Renal pelvis (tissue), 4 donors: Measurements from ENCODE around the gene FAM219B. TPM values are rescaled to one million over a fixed set of nuclear protein-coding genes. Genes with fewer than 3 reads are reported as not detected.

Experiments
- DNase-seq: peaks from one replicate; pipeline ENCODE4 v3.0.0-alpha.2; 2013
- polyA plus RNA-seq, 3 donors: library from polyadenylated mRNA; unstranded; fragments of 120-200 nt; gene quantifications; one replicate each; pipeline ENCODE4 v1.2.1, GENCODE V29; 2013; ENCODE audit not compliant: insufficient read length in 3 of 3

FAM219B gene
- polyA plus RNA-seq, 3 donors, result 51.4 to 60.6 (median 60.2) TPM

GRCh38 chr15:74855857-74856256 is 50.8 kb downstream of the FAM219B start:
- DNase-seq, result no peak

GRCh38 chr15:74854453-74855022 is 52.1 kb downstream of the FAM219B start:
- DNase-seq, result no peak

- DNase-seq, result no peak
Observed at GRCh38 chr15:74851960-74852359, 54.7 kb downstream of the FAM219B start.

- DNase-seq, result no peak
Observed at GRCh38 chr15:74850393-74850792, 56.3 kb downstream of the FAM219B start.

Other genes with a start within 250 kb of the FAM219B start
- gene EDC3, start 210.8 kb downstream of the FAM219B start, polyA plus RNA-seq, result 10 to 100 TPM; 39.0 to 45.6 (median 39.2) TPM
- gene CYP1A1, start 181.3 kb downstream of the FAM219B start, polyA plus RNA-seq, result under 1 TPM in 1 of 3 donors, not detected in 2; 0.04 TPM
- gene CYP1A2, start 158.0 kb downstream of the FAM219B start, polyA plus RNA-seq, result under 1 TPM; 0.09 to 0.21 (median 0.16) TPM
- 10 to 100 TPM; 46.0 to 55.1 (median 47.9) TPM for gene CSK, start 124.8 kb downstream of the FAM219B start, polyA plus RNA-seq
- gene LMAN1L, start 94.0 kb downstream of the FAM219B start, polyA plus RNA-seq, result under 1 TPM in 1 of 3 donors, not detected in 2; 0.04 TPM
- under 1 TPM in 2 of 3 donors, not detected in 1; 0.08 to 0.09 TPM for gene CPLX3, start 80.2 kb downstream of the FAM219B start, polyA plus RNA-seq
- gene ULK3, start 63.7 kb downstream of the FAM219B start, polyA plus RNA-seq, result 10 to 100 TPM; 33.2 to 34.3 (median 33.6) TPM
- gene SCAMP2, start 33.5 kb downstream of the FAM219B start, polyA plus RNA-seq, result 10 to 100 TPM; 75.6 to 77.7 (median 77.3) TPM
- 10 to 100 TPM; 62.3 to 80.8 (median 75.5) TPM for gene MPI, start 16.8 kb downstream of the FAM219B start, polyA plus RNA-seq
- gene COX5A, start 31.2 kb upstream of the FAM219B start, polyA plus RNA-seq, result 100 to 1,000 TPM; 181 to 230 (median 182) TPM
- gene RPP25, start 49.9 kb upstream of the FAM219B start, polyA plus RNA-seq, result 1 to 10 TPM; 2.5 to 3.9 (median 3.3) TPM
- gene SCAMP5, start 88.7 kb upstream of the FAM219B start, polyA plus RNA-seq, result 10 to 100 TPM; 23.9 to 30.2 (median 28.4) TPM
- gene PPCDC, start 116.7 kb upstream of the FAM219B start, polyA plus RNA-seq, result 10 to 100 TPM; 12.1 to 16.9 (median 14.8) TPM